ENCODE data around the gene MPIG6B.
A peak's percentile ranks its signal among the peaks of the same experiment; 100 is the strongest.
"Not testable (repeated sequence)": the region's sequence is repeated elsewhere in the genome, so short reads cannot be mapped to it uniquely, and the experiment has no call there.

MPIG6B gene

DNA sequence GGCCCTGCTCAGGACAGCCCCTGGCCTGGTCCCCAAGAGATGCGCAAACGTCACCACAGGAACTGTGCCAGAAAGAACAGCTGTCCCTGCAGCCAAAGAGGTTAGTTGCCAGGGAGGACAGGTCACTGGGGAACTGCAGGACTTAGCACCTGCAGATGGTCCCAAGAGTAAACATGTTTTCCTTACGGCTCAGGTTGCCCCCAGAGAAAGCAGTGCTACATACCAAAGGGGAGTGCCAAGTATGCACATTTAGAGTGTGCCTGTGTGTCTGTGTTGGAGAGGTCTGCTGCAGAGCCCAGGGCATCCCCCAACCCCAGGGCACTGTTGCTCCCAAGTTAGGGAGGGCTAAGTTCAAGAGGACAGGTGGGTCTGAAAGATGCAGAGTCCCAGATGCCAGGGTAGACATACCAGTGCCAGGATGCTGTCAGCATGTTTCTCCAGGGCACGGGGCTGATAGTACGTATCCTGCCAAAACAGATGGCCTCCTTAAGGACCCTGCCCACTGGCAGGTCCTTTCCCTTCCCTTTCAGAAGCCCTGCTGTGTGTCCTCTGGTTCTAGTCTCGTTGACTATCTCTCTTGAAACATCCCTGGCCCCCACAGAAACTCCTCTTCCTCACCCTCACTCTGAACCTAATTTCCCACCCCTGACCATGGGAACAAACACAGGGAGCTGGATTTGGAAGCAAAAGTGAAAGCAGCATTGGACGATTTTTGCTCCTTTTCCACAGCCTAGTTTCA, 21.3 kb upstream of the MPIG6B start:
- no peak for DNase-seq

DNA sequence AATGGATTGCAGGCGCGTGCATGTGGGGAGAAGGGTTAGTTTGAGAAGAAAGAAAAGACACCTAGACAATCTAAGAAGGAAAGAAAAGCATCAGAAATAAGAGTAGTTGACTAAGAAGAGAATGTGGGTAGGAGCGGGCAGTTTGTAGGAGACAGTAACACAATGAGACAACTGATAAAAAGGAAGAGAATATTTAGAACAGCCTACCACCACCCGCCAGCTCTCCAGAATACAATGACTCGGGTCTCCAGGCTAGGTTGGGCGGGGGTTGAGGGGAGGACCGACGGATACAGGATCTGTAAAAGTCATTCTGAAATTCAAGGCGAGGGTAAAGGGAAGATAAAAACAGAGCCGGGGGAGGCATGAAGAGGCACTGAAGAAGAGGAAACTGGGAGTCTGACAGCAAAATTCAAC, 20.8 kb upstream of the MPIG6B start:
- DNase-seq = no peak

DNA sequence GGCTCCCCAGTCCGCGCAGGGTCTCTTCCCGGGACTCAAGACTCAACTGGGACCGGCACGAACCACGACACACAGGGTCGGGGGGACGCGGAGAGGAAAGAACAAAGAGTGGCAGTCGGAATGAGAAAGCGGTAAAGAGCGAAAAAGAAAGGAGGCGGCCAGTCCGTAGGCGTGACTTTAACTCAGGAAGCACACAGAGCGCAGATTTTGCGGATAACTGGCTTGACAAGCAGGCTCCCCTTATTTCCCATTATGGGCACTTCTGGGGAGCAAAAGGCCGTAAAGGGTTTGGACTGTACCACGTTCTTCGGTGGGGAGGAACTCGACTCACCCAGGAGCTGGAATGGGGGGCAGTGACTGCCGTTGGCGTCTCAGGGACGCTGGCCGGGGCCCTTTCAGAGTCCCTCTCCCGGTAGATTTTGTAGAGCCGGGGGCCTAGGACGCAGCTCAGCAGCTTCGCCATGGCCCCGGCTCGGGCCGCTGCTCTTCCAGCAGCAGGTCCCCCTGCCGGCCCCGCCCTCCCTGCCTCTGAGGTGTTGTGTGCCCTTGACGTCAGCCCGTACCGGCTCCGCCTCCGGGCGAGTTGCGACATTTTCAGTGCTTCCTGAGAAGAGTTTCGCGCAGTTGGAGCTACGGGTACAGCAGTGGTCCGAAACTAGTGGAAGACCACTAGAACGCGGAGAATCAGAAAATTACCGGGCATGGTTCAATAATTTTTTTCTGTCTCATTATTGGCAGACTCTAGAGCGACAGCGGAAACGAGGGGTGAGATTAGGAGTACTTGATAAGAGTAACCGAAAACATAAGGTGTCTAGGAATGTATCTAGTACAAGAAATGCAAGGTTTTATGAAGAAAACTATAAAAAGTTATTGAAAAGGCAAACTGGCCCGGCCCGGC, 20.1 kb upstream of the MPIG6B start, which contains the start of gene ABHD16A:
ABHD16A (minus strand) TSS at position 506 of the 898 bp plus-strand sequence; CDS start at position 463, 43 bp downstream.
- DNase-seq = peak; percentile 89

- DNase-seq = no peak
Measured at GRCh38 chr6:31705931-31706330, 17.2 kb upstream of the MPIG6B start.

- no peak for DNase-seq
Measured at GRCh38 chr6:31706599-31706998, 16.6 kb upstream of the MPIG6B start, which contains the start of gene LY6G6F. Gene LY6G6F, plus strand, starts transcription at chr6:31706866. Its CDS starts 41 bp downstream, at chr6:31706907.

DNA sequence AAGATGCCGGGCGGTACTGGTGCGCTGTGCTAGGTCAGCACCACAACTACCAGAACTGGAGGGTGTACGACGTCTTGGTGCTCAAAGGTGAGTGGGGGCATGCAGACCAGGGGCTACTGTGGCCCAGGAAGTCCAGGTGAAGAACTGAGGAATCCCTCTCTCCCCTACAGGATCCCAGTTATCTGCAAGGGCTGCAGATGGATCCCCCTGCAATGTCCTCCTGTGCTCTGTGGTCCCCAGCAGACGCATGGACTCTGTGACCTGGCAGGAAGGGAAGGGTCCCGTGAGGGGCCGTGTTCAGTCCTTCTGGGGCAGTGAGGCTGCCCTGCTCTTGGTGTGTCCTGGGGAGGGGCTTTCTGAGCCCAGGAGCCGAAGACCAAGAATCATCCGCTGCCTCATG, 15.5 kb upstream of the MPIG6B start:
- DNase-seq = no peak

DNA sequence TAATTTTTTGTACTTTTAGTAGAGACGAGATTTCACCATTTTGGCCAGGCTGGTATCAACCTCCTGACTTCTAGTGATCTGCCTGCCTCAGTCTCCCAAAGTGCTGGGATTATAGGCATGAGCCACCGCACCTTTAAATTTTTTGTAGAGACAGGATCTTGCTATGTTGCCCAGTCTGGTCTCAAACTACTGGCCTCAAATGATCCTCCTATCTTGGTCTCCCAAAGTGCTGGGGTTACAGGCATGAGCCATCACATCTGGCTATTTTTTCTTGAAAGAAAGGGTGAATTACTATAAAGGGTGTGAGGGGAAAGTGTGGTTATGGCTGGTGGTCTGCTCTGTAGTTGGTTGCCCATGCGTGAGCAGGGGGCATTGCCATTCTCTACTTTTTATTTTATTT, 14.9 kb upstream of the MPIG6B start:
- no peak for DNase-seq

- not testable (repeated sequence) for DNase-seq
Measured at GRCh38 chr6:31709157-31709556, 14.0 kb upstream of the MPIG6B start.

GRCh38 chr6:31710523-31711219, 12.5 kb upstream of the MPIG6B start:
- no peak for DNase-seq

GRCh38 chr6:31711233-31711632, 11.9 kb upstream of the MPIG6B start:
- DNase-seq = no peak

- DNase-seq = no peak
Measured at GRCh38 chr6:31712296-31712695, 10.9 kb upstream of the MPIG6B start.

DNA sequence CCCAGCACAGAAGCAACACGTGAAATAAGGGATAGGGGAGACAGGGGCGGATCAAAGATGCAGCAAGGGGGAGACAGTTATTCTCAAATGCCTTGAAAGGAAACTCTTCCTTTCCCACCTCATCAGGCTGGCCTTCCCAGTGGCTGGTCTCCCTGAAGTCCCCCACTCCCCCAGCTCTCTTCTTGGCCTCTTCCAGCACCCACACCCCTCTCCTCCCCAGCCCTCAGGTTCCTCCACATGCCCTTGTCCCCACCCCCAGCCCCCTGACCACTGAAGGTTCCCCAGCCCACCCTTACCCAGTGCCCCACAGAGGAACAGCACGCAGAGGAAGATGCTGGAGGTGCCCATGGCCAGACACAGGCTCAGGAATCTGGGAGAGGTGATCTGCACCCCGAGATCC, 9.7 kb upstream of the MPIG6B start:
- no peak for DNase-seq

DNA sequence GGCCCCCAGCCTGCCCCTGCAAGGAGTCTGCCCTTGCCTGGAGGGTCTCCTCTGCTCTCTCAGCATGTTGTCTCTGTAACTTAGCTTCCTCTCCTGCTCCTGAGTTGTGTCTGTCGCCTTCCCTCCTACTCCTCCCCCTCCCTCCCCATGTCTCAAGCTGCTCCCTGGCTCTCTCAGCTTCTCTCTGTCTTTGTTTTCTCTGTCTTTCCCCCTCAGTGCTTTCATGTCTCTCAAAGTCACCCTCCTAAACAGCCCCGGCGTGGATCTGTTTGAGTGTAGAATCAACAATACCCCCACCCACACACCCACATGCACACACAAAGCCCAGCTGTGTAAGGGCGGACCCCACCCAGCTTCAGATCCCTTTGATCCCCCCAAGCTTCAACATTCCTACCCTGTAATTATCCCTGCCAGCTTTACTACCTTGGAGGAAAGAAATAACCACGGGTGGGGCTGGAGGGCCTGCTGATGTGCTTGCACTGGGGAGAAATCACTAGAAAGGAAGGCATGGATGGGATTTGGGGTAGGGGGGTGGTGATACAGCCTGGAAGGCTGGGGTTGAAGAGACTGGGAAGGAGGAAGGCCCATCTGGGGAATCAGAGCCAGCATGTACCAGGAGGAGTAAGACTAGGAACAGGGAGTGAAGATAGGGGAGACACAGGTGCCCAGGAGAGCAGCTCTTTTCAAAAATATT, 9.0 kb upstream of the MPIG6B start:
- no peak for DNase-seq

DNA sequence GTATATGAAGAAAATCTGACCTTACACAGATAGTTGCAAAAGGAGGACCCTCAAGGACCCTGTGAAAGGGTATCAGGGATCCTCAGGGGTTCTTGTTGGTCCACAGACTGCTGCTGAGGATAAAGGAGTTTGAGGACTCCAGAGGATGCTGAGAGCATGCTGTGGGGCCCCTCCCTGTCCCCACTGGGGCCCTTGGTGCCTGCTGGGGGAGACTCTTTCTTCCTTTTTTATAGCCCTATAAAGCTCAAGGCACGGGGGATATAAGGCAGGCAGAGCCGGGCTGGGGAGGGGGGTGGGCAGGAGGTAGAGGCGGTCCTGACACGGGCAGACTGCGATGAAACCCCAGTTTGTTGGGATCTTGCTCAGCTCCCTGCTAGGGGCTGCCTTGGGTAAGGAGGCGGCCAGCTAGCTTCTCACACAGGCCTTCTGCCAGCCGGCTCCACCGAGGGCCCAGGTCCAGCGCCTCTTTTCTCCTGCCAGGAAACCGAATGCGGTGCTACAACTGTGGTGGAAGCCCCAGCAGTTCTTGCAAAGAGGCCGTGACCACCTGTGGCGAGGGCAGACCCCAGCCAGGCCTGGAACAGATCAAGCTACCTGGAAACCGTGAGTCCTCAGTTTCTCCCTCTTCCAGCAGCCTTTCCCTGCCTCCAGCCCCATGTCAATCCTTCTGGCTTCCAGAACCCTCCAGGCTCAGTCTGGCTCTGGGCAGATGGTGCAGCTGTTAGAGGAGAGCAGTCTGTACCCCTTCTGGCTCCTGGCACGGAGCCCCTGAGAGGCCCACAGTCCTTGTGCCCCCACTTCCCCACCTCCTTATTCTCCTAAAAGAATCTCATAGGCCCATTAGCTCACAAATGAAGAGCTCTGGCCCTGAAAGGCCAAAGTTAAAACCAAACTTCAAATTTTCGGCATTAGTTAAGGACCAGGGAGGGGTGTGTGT, 7.9 kb upstream of the MPIG6B start, which contains the start of gene LY6G6D:
LY6G6D (plus strand) TSS at position 327 of the 937 bp plus-strand sequence; CDS start at position 335, 8 bp downstream.
- DNase-seq = no peak

DNA sequence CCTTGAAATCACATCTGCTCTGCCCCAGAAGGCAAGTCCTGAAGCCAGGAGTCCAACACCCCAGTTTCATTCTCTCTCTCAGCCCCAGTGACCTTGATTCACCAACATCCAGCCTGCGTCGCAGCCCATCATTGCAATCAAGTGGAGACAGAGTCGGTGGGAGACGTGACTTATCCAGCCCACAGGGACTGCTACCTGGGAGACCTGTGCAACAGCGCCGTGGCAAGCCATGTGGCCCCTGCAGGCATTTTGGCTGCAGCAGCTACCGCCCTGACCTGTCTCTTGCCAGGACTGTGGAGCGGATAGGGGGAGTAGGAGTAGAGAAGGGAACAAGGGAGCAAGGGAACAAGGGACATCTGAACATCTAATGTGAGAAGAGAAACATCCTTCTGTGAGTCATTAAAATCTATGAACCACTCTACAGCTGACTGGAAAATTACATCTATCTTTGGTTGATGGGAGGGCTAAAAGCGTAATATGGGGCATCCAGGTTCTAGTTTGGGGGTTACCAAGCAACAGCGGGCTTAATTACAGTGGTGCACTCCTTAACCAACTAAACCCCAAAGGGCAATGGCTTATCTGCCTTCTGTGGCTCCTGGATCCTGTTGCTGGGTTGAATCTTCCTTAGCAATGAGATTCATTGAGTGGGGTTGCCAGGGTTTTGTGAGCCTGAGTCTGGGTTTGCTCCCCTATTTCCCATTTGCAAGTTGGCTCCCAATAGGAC, 5.5 kb upstream of the MPIG6B start:
- DNase-seq = no peak

GRCh38 chr6:31718265-31718664, 4.9 kb upstream of the MPIG6B start:
- DNase-seq = no peak

DNA sequence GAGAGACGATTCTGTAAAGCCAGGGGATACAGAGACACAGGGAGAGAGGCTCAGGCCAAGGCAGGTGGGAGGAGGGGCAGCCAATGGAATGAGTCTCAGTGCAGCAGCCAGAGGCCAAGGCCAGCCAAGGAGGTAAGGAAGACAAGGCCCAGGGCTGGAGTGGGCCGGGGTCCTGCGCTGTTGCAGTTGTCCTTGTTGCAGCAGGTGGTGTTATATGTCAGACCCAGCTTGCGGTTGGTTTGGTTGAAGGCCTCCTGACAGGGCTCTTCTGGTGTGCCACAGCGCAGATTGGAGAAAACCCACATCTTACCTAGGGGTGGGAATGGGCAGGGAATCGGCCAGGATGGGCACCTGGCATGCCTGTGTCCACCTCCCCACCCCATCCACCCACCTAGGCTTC, 4.2 kb upstream of the MPIG6B start:
- DNase-seq = no peak

GRCh38 chr6:31720196-31720770, 2.9 kb upstream of the MPIG6B start:
- no peak for DNase-seq

DNA sequence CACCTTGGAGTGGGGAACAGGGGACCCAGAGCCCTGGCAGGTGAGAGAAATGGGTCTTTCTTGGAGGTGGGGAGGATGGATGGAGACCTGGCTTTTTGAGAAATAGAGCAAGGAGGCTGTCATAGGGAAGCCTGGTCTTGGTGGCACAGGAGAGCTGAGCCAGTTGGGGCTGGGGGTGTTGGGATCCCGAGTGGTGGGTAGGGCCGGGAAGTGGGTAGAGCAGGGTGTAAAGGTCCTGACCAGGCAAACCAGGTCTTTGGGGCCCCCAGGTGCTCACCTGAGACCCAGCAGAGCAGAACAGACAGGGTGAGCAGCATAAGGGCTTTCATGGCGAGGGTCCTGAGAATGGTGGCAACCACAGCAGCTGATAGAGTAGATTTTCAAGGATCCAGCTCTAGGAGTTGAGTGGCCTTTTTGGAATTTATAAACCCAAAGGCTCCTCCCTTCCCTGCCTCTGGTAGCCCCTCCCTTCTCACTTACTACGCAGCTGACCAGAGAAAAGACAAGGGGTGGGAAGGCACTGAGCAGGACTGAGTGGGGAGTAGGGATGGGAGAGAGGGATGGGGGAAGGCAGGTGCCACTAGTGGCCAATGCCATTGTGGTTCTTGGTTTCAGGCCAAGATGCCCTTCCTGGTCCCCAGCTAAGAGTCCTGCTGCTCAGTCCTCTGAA, 1.7 kb upstream of the MPIG6B start, which contains the start of gene LY6G6C:
LY6G6C (minus strand) TSS at position 396 of the 670 bp plus-strand sequence; CDS start at position 329, 67 bp downstream.
- DNase-seq = no peak
